NT2/D1 (cell line): Measurements from ENCODE around the gene MAML2.
"Not testable (repeated sequence)": the region's sequence is repeated elsewhere in the genome, so short reads cannot be mapped to it uniquely, and the experiment has no call there.

Source experiments
- DNase-seq: peaks from one replicate; pipeline ENCODE4 v3.0.0-alpha.2; 2011; ENCODE audit warnings: low read depth, low spot score
- H3K27me3 ChIP-seq: 2 replicates; pipeline ENCODE4 v1.6.0; 2011; ENCODE audit warnings: mild to moderate bottlenecking; ENCODE audit not compliant: insufficient read length, insufficient read depth
- H3K36me3 ChIP-seq: 2 replicates; pipeline ENCODE4 v1.6.1; 2011; ENCODE audit warnings: mild to moderate bottlenecking, low read length, mixed read lengths; ENCODE audit not compliant: insufficient read depth, insufficient read length
- H3K4me1 ChIP-seq: 2 replicates; pipeline ENCODE4 v1.5.1; 2011; ENCODE audit not compliant: insufficient read depth, insufficient read length
- H3K4me3 ChIP-seq: 2 replicates; pipeline ENCODE4 v1.5.1; 2011; ENCODE audit warnings: low read depth; ENCODE audit not compliant: insufficient read length
- H3K9ac ChIP-seq: 2 replicates; pipeline ENCODE4 v1.6.0; 2011; ENCODE audit warnings: low read depth; ENCODE audit not compliant: insufficient read length
- H3K9me3 ChIP-seq: 2 replicates; pipeline ENCODE4 v1.5.1; 2011; ENCODE audit warnings: mild to moderate bottlenecking, low read length; ENCODE audit not compliant: insufficient read depth
- SUZ12 ChIP-seq: IDR thresholded peaks from 2 replicates; pipeline ENCODE4 v1.6.1; 2011; ENCODE audit not compliant: insufficient read length, insufficient read depth; ENCODE audit errors: extremely low read depth
- YY1 ChIP-seq: IDR thresholded peaks from 2 replicates; pipeline ENCODE4 v1.6.1; 2011; ENCODE audit not compliant: insufficient read length, insufficient read depth
- ZNF274 ChIP-seq: IDR thresholded peaks from 2 replicates; pipeline ENCODE4 v1.6.1; 2011; ENCODE audit warnings: mild to moderate bottlenecking, low read depth, low read length

Gene MAML2

DNA sequence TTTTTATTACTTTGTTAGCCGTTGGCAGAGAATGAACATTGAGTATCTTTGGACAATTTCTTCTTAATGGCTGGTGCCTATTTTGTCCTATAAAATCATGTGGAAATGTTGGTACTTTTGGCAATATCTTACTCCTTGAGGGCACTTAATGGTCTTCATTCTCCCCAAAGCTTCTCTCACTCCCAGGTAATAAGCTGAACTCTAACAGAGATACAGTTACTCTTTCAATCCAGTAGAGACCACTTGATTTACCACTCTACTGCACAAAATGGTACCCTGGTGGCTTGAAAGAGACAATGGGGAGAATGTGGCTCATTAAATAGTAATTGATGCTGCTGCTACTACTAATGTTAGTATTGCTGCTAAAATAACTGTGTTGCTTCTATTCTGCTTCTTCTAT is 53.0 kb downstream of the MAML2 start:
- Histone ChIP-seq H3K36me3 (no peaks in the 10 kb centered on the region), H3K9ac (no peak overlapping the region), H3K4me3 (no peak overlapping the region), H3K27me3 (no peaks in the 10 kb centered on the region), H3K4me1 (no peaks in the 10 kb centered on the region), H3K9me3 (no peaks in the 10 kb centered on the region)
- no peak for DNase-seq
- no peak for TF ChIP-seq ZNF274
- TF ChIP-seq SUZ12: no peak
- no peak for TF ChIP-seq YY1

GRCh38 chr11:96288915-96289314 is 54.1 kb downstream of the MAML2 start:
- Histone ChIP-seq H3K9ac (no peak overlapping the region), H3K27me3 (no peaks in the 10 kb centered on the region), H3K9me3 (no peaks in the 10 kb centered on the region), H3K4me3 (no peak overlapping the region), H3K36me3 (no peaks in the 10 kb centered on the region), H3K4me1 (no peaks in the 10 kb centered on the region)
- DNase-seq: no peak
- TF ChIP-seq ZNF274 (no peak), YY1 (no peak), SUZ12 (no peak)

GRCh38 chr11:96287822-96288439 is 55.1 kb downstream of the MAML2 start:
- Histone ChIP-seq H3K9ac (no peak overlapping the region), H3K4me1 (no peaks in the 10 kb centered on the region), H3K4me3 (no peak overlapping the region), H3K36me3 (no peaks in the 10 kb centered on the region), H3K9me3 (no peaks in the 10 kb centered on the region), H3K27me3 (no peaks in the 10 kb centered on the region)
- DNase-seq: no peak
- no peak for TF ChIP-seq YY1
- TF ChIP-seq SUZ12: no peak
- TF ChIP-seq ZNF274: no peak

DNA sequence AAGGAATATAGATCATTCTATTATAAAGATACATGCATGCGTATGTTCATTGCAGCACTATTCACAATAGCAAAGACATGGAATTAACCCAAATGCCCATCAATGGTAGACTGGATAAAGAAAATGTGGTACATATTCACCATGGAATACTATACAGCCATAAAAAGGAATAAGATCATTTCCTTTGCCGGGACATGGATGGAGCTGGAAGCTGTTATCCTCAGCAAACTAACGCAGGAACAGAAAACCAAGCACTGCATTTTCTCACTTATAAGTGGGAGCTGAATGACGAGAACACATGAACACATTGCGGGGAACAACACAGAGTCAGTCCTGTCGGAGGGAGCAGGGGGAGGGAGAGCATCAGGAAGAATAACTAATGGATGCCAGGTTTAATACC is 57.0 kb downstream of the MAML2 start:
- H3K36me3 ChIP-seq, H3K9me3 ChIP-seq, H3K27me3 ChIP-seq, H3K4me1 ChIP-seq, DNase-seq, H3K9ac ChIP-seq, H3K4me3 ChIP-seq: not testable (repeated sequence)

DNA sequence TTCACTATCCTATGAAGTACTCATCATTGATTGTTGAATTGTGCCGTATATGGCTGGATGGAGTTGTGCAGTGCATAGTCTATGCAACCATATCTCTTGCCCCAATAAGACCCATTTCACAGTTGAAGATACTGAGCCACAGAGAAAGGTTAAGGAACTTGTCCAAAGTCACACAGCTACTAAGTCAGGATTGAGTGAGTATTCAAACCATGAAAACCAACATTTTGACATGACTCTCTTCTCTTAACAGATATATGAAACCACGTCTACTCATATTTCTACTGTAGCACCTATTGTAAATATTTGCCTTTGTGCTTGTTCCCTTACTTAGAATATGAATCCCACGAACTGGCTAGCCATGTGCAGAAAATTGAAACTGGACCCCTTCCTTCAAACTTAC is 58.1 kb downstream of the MAML2 start:
- H3K4me1 ChIP-seq: no peaks in the 10 kb centered on the region
- H3K9ac ChIP-seq: no peak overlapping the region
- no peaks in the 10 kb centered on the region for H3K9me3 ChIP-seq
- H3K36me3 ChIP-seq: no peaks in the 10 kb centered on the region
- no peaks in the 10 kb centered on the region for H3K27me3 ChIP-seq
- TF ChIP-seq YY1: no peak
- no peak for TF ChIP-seq SUZ12
- TF ChIP-seq ZNF274: no peak
- DNase-seq: no peak
- H3K4me3 ChIP-seq: no peak overlapping the region

- TF ChIP-seq ZNF274 (no peak), YY1 (no peak), SUZ12 (no peak)
- no peak for DNase-seq
- H3K9me3 ChIP-seq: no peaks in the 10 kb centered on the region
- no peak overlapping the region for H3K4me3 ChIP-seq
- H3K9ac ChIP-seq: no peak overlapping the region
- no peaks in the 10 kb centered on the region for H3K4me1 ChIP-seq
- no peaks in the 10 kb centered on the region for H3K36me3 ChIP-seq
- H3K27me3 ChIP-seq: no peaks in the 10 kb centered on the region
These were observed 58.6 kb downstream of the MAML2 start for GRCh38 chr11:96284401-96284800.

GRCh38 chr11:96282625-96283220 is 60.3 kb downstream of the MAML2 start:
- H3K36me3 ChIP-seq: no peaks in the 10 kb centered on the region
- TF ChIP-seq SUZ12 (no peak), YY1 (no peak), ZNF274 (no peak)
- H3K9ac ChIP-seq: no peak overlapping the region
- no peak for DNase-seq
- H3K27me3 ChIP-seq: no peaks in the 10 kb centered on the region
- no peaks in the 10 kb centered on the region for H3K4me1 ChIP-seq
- no peaks in the 10 kb centered on the region for H3K9me3 ChIP-seq
- H3K4me3 ChIP-seq: no peak overlapping the region
